ENCODE data around the gene PDIK1L. TPM values are rescaled to one million over a fixed set of nuclear protein-coding genes. Genes with fewer than 3 reads are reported as not detected.
A peak's percentile ranks its signal among the peaks of the same experiment; 100 is the strongest.

PDIK1L gene
- total and polyA plus RNA-seq, 9 of the 15 experiments (the other 6 are each of a cell fraction or from before 2014, with no cell fraction given): 12.8 to 30.2 (median 21.5) TPM

GRCh38 chr1:26070296-26070962 lies 41.2 kb upstream of the PDIK1L start (continued):
- peak in 1 of 2 experiments; percentile 16; a peak in 1 of 4 replicates for TF ChIP-seq BCLAF1 (IDR thresholded peaks at IDR 0.05; ENCODE audit: borderline replicate concordance in 1 of 2, control insufficient read depth in 1 of 2, low read depth in 2 of 2, low read length in 1 of 2)
- no peak for TF ChIP-seq PHF20 (IDR thresholded peaks at IDR 0.05; ENCODE audit: partially characterized antibody)
- TF ChIP-seq, protein P1, sequence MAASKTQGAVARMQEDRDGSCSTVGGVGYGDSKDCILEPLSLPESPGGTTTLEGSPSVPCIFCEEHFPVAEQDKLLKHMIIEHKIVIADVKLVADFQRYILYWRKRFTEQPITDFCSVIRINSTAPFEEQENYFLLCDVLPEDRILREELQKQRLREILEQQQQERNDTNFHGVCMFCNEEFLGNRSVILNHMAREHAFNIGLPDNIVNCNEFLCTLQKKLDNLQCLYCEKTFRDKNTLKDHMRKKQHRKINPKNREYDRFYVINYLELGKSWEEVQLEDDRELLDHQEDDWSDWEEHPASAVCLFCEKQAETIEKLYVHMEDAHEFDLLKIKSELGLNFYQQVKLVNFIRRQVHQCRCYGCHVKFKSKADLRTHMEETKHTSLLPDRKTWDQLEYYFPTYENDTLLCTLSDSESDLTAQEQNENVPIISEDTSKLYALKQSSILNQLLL (CRISPR knock-in tag; IDR thresholded peaks at IDR 0.05; ENCODE audit: borderline replicate concordance): no peak
- no peak for TF ChIP-seq ZFP1 (CRISPR knock-in tag; IDR thresholded peaks at IDR 0.05)
- no peak for TF ChIP-seq MTF1 (CRISPR knock-in tag; IDR thresholded peaks at IDR 0.05; ENCODE audit: borderline replicate concordance)
- no peak for TF ChIP-seq SAFB2 (IDR thresholded peaks at IDR 0.05; ENCODE audit: borderline replicate concordance, low read depth, low read length, severe bottlenecking)
- no peak for TF ChIP-seq POU5F1 (IDR thresholded peaks at IDR 0.05; ENCODE audit: borderline replicate concordance, low read depth, low read length, partially characterized antibody)
- no peak for TF ChIP-seq NFYB (IDR thresholded peaks at IDR 0.05; ENCODE audit: extremely low read depth, insufficient read length)
- no peak for TF ChIP-seq CBX8 (IDR thresholded peaks at IDR 0.05; ENCODE audit: borderline replicate concordance, extremely low read depth, low read depth, low read length, poor library complexity, severe bottlenecking)
- no peak for TF ChIP-seq RBM34 (IDR thresholded peaks at IDR 0.05; ENCODE audit: borderline replicate concordance, insufficient read depth, low read length)
- TF ChIP-seq, protein P2, sequence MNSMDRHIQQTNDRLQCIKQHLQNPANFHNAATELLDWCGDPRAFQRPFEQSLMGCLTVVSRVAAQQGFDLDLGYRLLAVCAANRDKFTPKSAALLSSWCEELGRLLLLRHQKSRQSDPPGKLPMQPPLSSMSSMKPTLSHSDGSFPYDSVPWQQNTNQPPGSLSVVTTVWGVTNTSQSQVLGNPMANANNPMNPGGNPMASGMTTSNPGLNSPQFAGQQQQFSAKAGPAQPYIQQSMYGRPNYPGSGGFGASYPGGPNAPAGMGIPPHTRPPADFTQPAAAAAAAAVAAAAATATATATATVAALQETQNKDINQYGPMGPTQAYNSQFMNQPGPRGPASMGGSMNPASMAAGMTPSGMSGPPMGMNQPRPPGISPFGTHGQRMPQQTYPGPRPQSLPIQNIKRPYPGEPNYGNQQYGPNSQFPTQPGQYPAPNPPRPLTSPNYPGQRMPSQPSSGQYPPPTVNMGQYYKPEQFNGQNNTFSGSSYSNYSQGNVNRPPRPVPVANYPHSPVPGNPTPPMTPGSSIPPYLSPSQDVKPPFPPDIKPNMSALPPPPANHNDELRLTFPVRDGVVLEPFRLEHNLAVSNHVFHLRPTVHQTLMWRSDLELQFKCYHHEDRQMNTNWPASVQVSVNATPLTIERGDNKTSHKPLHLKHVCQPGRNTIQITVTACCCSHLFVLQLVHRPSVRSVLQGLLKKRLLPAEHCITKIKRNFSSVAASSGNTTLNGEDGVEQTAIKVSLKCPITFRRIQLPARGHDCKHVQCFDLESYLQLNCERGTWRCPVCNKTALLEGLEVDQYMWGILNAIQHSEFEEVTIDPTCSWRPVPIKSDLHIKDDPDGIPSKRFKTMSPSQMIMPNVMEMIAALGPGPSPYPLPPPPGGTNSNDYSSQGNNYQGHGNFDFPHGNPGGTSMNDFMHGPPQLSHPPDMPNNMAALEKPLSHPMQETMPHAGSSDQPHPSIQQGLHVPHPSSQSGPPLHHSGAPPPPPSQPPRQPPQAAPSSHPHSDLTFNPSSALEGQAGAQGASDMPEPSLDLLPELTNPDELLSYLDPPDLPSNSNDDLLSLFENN (IDR thresholded peaks at IDR 0.05; ENCODE audit: low read depth in 2 of 2, low read length in 2 of 2): peak in 1 of 2 experiments; percentile 94; a peak in 2 of 4 replicates
- TF ChIP-seq MNT (conservative IDR thresholded peaks at IDR 0.05): peak; percentile 36 to 76
